Ureter (tissue), 1 donor: ENCODE measurements around the gene HABP4. TPM values are rescaled to one million over a fixed set of nuclear protein-coding genes. Genes with fewer than 3 reads are reported as not detected.

ENCODE experiments used
- DNase-seq: peaks from one replicate; pipeline ENCODE4 v3.0.0-alpha.2; 2020; ENCODE audit warnings: low spot score
- total RNA-seq: library from RNA; stranded (reverse); gene quantifications from one replicate; pipeline ENCODE4 v1.2.4, GENCODE V29; 2023
- donor health status: DM: yes; HTN: yes; CAD: no.

The HABP4 gene
- total RNA-seq, 1 donor from 2014 or later, result 13.4 TPM

DNA sequence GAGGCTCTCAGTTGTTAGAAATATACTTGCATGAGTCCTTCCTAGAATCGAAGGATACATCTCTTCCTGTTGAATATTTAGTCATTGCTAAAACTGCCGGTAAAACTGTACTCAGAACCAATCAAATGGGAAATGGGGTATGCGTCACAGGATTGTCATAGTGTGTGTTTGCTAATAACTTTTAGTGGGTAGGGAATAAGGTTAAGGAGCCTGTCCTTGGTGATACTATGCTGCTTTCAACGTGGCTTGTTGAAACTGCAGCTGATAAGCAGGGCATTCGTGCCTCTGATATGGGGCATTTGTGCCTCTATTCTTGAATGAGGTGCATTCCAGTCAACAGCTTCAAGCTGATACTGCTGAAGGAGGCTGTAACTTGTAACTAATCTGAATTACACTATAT is 26.6 kb downstream of the HABP4 start:
- no peak for DNase-seq

GRCh38 chr9:96478829-96479371 is 28.9 kb downstream of the HABP4 start:
- DNase-seq, result peak; percentile 28

- DNase-seq, result no peak
Observed at GRCh38 chr9:96480736-96481135, 30.8 kb downstream of the HABP4 start.

DNA sequence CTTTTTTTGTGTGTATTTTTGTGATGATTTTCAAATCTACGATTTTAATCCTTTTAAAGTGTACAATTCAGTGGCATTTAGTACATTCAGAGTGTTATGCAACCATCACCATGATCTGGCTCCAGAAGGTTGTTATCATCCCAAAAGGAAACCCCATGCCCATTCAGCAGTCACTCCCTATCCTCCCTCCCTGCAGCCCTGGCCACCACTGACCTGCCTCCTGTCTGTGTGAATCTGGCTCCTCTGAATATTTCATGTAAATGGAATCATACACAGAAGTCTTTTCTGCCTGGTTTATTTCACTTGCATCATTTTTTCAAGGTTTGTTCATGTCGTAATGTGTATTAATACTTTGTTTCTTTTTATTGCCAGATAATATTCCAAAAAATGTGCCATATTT is 32.5 kb downstream of the HABP4 start:
- DNase-seq, result no peak

DNA sequence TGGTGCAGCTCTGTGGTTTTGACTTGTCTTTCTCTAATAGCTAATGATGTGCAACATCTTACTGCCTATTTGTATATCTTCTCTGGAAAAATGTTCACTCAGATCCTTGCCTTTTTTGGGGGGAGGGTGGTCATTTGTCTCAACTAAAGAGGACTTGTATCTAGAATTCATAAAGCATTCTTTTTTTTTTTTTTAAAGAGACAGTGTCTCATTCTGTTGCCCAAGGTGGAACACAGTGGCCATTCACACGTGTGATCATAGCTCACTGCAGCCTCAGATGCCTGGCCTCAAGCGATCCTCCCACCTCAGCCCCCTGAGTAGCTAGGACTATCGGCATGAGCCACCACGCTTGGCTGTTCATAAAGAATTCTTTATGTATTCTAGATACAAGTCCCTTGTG is 33.2 kb downstream of the HABP4 start:
- no peak for DNase-seq

DNA sequence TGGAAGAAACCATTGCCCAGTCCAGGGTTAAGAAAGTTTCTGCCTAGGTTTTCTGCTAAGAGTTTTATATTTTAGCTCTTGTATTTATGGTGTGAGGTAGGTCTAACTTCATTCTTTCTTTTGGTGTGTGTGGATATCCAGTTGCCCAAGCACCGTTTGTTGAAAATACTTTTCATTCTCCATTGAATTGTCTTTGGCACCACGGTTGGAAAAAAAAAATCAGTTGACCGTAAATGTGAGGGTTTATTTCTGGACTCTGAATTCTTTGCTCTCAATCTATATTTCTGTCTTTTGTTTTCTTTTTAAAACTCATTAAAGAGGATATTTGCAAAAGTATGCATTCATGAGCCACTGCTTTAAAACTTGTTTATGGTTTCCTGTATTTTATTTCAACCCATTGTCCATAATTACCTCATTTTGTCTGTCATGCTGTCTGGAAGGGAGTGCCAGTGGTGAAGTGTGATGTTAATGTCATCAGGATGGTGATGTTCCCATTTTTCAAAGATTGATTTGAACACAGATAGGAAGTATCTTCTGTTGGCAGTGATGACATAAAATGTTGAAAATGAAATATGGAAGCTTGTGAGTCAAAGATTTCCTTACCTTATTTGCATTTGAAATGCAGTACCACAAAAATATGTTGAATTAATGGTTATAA is 33.9 kb downstream of the HABP4 start:
- DNase-seq, result no peak

DNA sequence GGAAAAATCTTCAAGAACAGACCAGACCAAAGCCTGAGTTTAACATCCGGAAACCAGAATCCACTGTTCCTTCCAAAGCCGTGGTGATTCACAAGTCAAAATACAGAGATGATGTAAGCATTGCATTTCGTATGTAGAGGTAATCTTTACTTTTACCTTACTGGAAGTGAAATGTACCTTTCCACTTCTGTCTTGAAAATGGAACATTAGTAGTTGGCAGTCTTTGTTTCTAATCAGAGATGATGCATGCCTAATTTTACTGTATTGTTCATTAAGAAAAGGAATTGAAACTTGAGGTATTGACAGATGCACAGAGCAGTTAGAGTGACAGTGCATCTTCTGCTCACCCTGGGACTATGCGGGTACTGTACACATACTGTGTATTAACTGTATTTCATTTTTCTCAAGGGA is 34.6 kb downstream of the HABP4 start:
- no peak for DNase-seq

DNA sequence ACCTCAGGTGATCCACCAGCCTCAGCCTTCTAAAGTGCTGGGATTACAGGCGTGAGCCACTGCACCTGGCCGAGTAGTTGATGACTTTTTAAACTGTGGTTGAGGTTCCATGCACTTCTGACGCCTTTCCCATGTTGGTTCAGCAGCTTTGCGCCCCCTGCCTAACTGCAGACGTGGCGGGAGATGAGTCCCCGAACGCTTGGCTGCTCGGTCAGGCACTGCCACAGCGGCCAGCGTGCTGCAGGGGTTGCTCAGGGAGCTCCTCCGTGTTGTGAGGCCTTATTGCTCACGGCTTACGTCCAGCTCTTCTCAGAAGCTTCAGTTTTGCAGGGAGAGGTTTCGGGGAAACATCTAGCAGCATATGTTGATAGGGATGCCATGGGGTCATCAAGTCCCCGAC is 35.3 kb downstream of the HABP4 start:
- no peak for DNase-seq

GRCh38 chr9:96486386-96487028 is 36.5 kb downstream of the HABP4 start:
- no peak for DNase-seq

DNA sequence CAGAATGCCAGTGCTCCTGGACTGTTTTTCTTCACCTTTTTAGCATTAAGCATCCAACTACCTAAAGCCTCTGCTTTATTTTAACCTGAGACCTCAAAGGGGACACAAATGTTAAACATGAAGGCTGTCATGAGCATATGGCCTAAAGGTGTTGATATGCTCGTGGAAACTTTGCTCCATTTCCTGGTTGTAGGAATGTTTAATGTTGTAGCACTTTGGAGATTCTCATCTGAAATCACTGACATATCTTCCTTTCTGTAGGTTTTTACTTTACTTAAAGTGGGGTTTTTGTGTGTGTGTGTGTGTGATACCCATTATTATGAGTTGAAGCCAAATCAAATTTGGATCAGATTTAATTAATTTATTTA is 37.0 kb downstream of the HABP4 start:
- no peak for DNase-seq

GRCh38 chr9:96487949-96488348 is 38.0 kb downstream of the HABP4 start:
- no peak for DNase-seq

GRCh38 chr9:96489482-96489979 is 39.6 kb downstream of the HABP4 start:
- DNase-seq, result no peak

GRCh38 chr9:96490534-96491078 is 40.6 kb downstream of the HABP4 start:
- DNase-seq, result no peak

DNA sequence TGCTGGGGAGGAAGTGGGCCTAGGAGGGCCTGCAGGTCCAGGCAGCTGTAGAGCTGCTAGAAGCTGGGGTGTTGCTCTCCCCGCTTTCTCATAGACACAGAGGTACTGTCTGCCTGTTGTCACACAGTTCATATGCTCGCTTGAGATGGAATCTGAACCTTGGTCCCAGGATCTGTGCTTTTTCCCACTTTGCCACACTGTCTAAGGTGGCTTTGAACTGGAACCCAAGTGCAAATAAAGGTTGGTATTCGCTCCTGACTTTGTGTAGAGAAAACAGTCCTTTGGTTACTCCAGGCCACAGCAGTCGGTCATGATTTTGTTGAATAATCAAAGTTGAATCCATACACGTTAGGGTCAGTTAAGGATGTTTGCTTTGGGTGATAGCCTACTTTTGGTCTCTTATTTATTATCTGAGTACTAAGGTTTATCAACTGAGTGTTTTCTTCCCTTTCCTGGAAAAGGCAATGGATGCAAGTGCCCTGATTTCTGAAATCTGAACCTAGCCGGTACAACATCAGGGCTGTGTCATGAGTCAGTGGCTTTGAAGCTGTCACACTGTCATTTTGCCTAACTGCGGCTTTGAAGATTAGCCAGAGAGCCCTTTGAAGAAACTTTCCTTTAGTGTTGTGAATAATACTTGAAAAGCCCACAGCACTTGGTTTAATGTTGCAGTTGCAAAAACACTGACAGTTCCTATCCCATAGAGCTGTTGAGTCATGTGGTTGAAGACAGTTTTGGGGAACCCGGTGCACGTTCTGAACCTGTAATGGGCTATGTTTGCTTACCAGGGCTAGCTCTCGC is 41.3 kb downstream of the HABP4 start:
- DNase-seq, result no peak

- no peak for DNase-seq
Observed at GRCh38 chr9:96491880-96492525, 42.0 kb downstream of the HABP4 start.

DNA sequence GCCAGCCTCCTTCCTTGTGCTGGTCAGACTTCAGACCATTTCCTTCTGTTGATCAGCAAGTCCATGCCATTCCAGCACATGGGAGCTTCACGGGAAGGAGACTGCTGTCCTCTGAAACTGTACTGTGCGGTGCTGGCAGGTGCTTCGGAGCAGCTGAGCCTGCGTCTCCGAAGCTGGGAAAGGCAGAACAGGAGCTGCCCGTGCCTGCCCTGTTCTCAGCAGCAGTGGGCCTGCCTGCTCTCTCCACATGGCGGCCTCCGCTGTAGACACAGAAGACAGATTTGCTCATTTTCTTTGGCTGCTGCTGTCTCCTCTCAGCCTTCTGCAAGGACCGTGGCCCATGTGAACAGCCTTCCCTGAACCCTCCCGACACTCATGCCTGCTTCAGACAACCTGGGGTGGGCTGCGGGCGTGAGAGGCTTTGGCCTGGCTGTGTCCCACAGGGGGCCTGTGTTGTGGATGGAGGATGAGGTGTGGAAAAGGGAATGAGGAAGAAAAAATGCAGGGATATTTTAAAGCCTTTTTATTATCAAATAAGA is 43.1 kb downstream of the HABP4 start:
- no peak for DNase-seq

GRCh38 chr9:96493757-96494156 is 43.8 kb downstream of the HABP4 start:
- DNase-seq, result no peak

DNA sequence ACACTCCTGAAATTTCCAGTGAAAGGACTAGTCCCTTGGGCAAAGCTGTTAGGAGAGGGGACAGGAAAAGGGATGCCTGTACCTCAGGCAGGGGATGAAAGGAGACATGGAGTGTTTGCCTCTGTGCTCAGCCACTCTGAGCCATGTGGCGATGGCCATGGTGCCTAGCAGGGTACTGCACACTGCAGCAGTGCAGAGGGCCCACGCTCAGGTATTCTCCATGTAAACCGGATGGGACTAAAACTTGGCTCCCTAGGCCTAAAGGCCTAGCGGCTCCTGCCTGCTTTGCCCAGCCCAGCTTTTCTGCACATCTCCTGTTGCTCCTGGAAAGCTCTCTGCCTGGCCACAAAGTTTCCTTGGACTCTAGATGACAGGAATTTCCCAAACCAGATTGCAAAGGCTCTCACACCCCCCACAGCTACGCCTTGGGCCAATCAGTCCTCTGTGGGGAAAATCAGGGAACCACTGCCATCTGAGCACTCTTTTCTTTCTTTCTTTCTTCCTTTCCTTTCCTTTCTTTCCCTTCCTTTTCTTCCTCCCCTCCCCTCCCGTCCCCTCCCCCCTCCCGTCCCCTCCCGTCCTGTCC is 44.3 kb downstream of the HABP4 start:
- no peak for DNase-seq

- no peak for DNase-seq
Observed at GRCh38 chr9:96495341-96495740, 45.4 kb downstream of the HABP4 start.

- no peak for DNase-seq
Observed at GRCh38 chr9:96496368-96497116, 46.6 kb downstream of the HABP4 start.

GRCh38 chr9:96497117-96497399 is 47.1 kb downstream of the HABP4 start:
- no peak for DNase-seq
